ENCODE results near the gene KMT2B. TPM values are rescaled to one million over a fixed set of nuclear protein-coding genes. Genes with fewer than 3 reads are reported as not detected.
A peak's percentile ranks its signal among the peaks of the same experiment; 100 is the strongest.

The KMT2B gene
- total and polyA plus RNA-seq, 9 of the 15 experiments (the other 6 are each of a cell fraction or from before 2014, with no cell fraction given): 0.63 to 43.9 (median 8.1) TPM

GRCh38 chr19:35774274-35775045 lies 56.7 kb downstream of the KMT2B start:
- Histone ChIP-seq H3K27ac (ENCODE audit: extremely low read depth, low read depth, low read length) (no peak overlapping the region), H3K9ac (ENCODE audit: insufficient read depth in 1 of 2, low read depth in 2 of 2, low read length in 2 of 2) (peak overlapping the region; percentile 5 to 77; a peak in 2 of 4 replicates), H3K9me1 (ENCODE audit: control insufficient read depth, insufficient read depth, low read length) (peaks cover 3% of the 10 kb centered on the region), H2AFZ (ENCODE audit: low read depth, low read length) (peak overlapping the region; percentile 85), H4K20me1 (replicated peaks; ENCODE audit: control insufficient read depth, insufficient read depth, low read length) (no peaks in the 10 kb centered on the region; the same call in 1 of the 2 replicates), H3K4me1 (replicated peaks in 1 of 2; ENCODE audit: control insufficient read depth in 2 of 2, insufficient read depth in 2 of 2, low read length in 2 of 2) (peaks cover 10 to 27% of the 10 kb centered on the region in 2 experiments), H3K4me3 (peak overlapping the region; percentile 57), H3K9me3 (replicated peaks; ENCODE audit: control insufficient read depth, insufficient read depth, low read depth, low read length) (no peaks in the 10 kb centered on the region), H3K79me2 (ENCODE audit: control insufficient read depth, insufficient read depth, low read length) (peaks cover 5% of the 10 kb centered on the region; the same call in 1 of the 3 replicates), H3K27me3 (ENCODE audit: control insufficient read depth in 2 of 2, insufficient read depth in 2 of 2, low read length in 2 of 2) (no peaks in the 10 kb centered on the region), H3K36me3 (ENCODE audit: control insufficient read depth, insufficient read depth, low read length) (peaks cover 11% of the 10 kb centered on the region; the same call in 2 of the 3 replicates), H3K4me2 (ENCODE audit: insufficient read depth, low read length) (peak overlapping the region; percentile 70)
- ChIA-PET POLR2A (interaction anchor here (0.7 to 1.4 kb wide), 3 partner anchors 9 to 91 kb away, joined by 3 read pairs; no protein-coding TSS in a partner anchor), CTCF (ENCODE audit: low intra/inter-chr PET ratio) (no interaction called here)
- no TSS peak for BruUV-seq (replicated peaks)
- DNase-seq (ENCODE audit: extremely low read depth in 1 of 4, low spot score in 3 of 4) (peak in 1 of 4 experiments; percentile 44), ATAC-seq (peak; percentile 7; the same call in 2 of the 3 replicates), FAIRE-seq (peak; percentile 67)
- intact Hi-C loops (cut with micrococcal nuclease) (no loop called here), in situ Hi-C loops (cut with MboI) (no loop called here)
- WGBS (ENCODE audit: insufficient coverage, low coverage, missing lambda C conversion rate): 6% methylated on average over 16 of the region's 16 CpGs
- TF ChIP-seq E2F1 (CRISPR knock-in tag; IDR thresholded peaks at IDR 0.05) (peak; percentile 8; the same call in 1 of the 2 replicates), HMGXB4 (CRISPR knock-in tag; IDR thresholded peaks at IDR 0.05) (no peak), ZNF449 (CRISPR knock-in tag; IDR thresholded peaks at IDR 0.05) (no peak), MIER1 (IDR thresholded peaks at IDR 0.05; ENCODE audit: low read depth) (no peak), CEBPB (tag; IDR thresholded peaks at IDR 0.05) (peak; percentile 31; the same call in 1 of the 2 replicates), KLF13 (tag; IDR thresholded peaks at IDR 0.05; ENCODE audit: borderline replicate concordance, low read depth) (no peak), POLR2G (IDR thresholded peaks at IDR 0.05; ENCODE audit: low read depth, low read length) (no peak), LEF1 (IDR thresholded peaks at IDR 0.05) (no peak), SAP30 (IDR thresholded peaks at IDR 0.05; ENCODE audit: borderline replicate concordance, insufficient read depth, low read depth, low read length, poor library complexity, severe bottlenecking) (peak; percentile 15), CEBPG (CRISPR knock-in tag; IDR thresholded peaks at IDR 0.05) (peak; percentile 23; the same call in 1 of the 2 replicates), CEBPG (tag; conservative IDR thresholded peaks at IDR 0.05 in 1 of 2, IDR thresholded peaks at IDR 0.05 in 1 of 2) (peak in 1 of 2 experiments; percentile 24; a peak in 1 of 4 replicates), XRCC5 (IDR thresholded peaks at IDR 0.05; ENCODE audit: low read depth, low read length) (no peak), L3MBTL2 (IDR thresholded peaks at IDR 0.05) (no peak), MEF2A (IDR thresholded peaks at IDR 0.05; ENCODE audit: control insufficient read depth, low read depth, low read length) (no peak), PKNOX1 (IDR thresholded peaks at IDR 0.05) (no peak)

Measured in K562 (cell line).